Osteoblast (primary cell): ENCODE results near the gene ARF3. TPM values are rescaled to one million over a fixed set of nuclear protein-coding genes. Genes with fewer than 3 reads are reported as not detected.
A peak's percentile ranks its signal among the peaks of the same experiment; 100 is the strongest.

Experiments used
- DNase-seq: peaks from one replicate; pipeline ENCODE4 v3.0.0; 2011; ENCODE audit warnings: low spot score, mixed read lengths; ENCODE audit not compliant: insufficient read length; ENCODE audit errors: missing footprints
- H2AFZ ChIP-seq: 2 replicates; pipeline ENCODE4 v1.6.0; 2011; ENCODE audit warnings: mild to moderate bottlenecking, low read length
- H3K27ac ChIP-seq: 2 replicates; pipeline ENCODE4 v1.5.1; 2011; ENCODE audit warnings: mild to moderate bottlenecking, low read depth, low read length, moderate library complexity
- H3K27me3 ChIP-seq: 2 replicates; pipeline ENCODE4 v1.6.0; 2012; ENCODE audit warnings: mild to moderate bottlenecking, control low read depth, inconsistent platforms, low read length, moderate library complexity; ENCODE audit not compliant: insufficient read depth
- H3K36me3 ChIP-seq: 2 replicates; pipeline ENCODE4 v1.5.1; 2011; ENCODE audit warnings: mild to moderate bottlenecking, low read length, control low read depth, moderate library complexity; ENCODE audit not compliant: insufficient read depth
- H3K4me1 ChIP-seq: 2 replicates; pipeline ENCODE4 v1.5.1; 2011; ENCODE audit warnings: mild to moderate bottlenecking, low read length, control low read depth, moderate library complexity; ENCODE audit not compliant: insufficient read depth
- H3K4me2 ChIP-seq: 2 replicates; pipeline ENCODE4 v1.6.0; 2011; ENCODE audit warnings: mild to moderate bottlenecking, low read length; ENCODE audit not compliant: insufficient read depth
- H3K4me3 ChIP-seq: fragments of 200-600 bp; sonication (generic); 3 replicates; pipeline ENCODE4 v1.5.1; 2012; ENCODE audit warnings: mild to moderate bottlenecking, low read length, inconsistent platforms; ENCODE audit not compliant: insufficient read depth
- H3K79me2 ChIP-seq: 2 replicates; pipeline ENCODE4 v1.6.0; 2012; ENCODE audit warnings: mild to moderate bottlenecking, low read length, control low read depth, inconsistent platforms; ENCODE audit not compliant: insufficient read depth
- H3K9me3 ChIP-seq: 2 replicates; pipeline ENCODE4 v1.5.1; 2011; ENCODE audit warnings: low read depth, low read length, control low read depth
- H4K20me1 ChIP-seq: 2 replicates; pipeline ENCODE4 v1.6.0; 2012; ENCODE audit warnings: mild to moderate bottlenecking, low read length, control low read depth; ENCODE audit not compliant: insufficient read depth
- total RNA-seq: library from RNA; depleted of rRNA; stranded (reverse); fragments of >200 nt; gene quantifications from 2 replicates; pipeline ENCODE4 v1.2.3, GENCODE V29; 2012
- TF ChIP-seq, protein P1 (sequence below): IDR thresholded peaks from 2 replicates; pipeline ENCODE4 v1.5.1; 2011; ENCODE audit warnings: mild to moderate bottlenecking, low read depth, low read length, moderate library complexity; ENCODE audit errors: extremely low read depth

The ARF3 gene
- total RNA-seq, 1 donor, result 53.9 TPM

DNA sequence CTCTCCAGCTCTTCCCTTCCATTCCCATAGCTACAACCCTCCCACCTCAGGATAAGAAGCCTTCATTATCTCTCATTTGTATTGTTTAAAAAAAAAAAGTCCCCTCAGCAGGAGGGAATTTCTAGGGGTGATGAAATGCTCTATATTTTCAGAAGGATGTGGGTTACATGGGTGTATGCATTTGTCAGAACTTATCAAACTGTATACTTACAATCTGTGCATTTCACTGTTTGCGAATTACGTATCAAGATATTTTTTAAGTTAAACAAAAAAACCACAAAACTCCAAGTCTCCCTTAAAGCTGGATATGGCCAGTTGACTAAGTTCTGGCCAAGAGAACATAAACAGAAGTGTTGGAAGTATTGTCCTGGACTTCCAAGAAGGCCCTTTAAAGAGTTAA lies 30.0 kb downstream of the ARF3 start:
- H3K9me3 ChIP-seq, result no peaks in the 10 kb centered on the region
- H3K27me3 ChIP-seq, result no peaks in the 10 kb centered on the region
- H3K4me1 ChIP-seq, result peaks cover 13% of the 10 kb centered on the region
- peaks cover 7% of the 10 kb centered on the region for H4K20me1 ChIP-seq
- H3K4me3 ChIP-seq, result no peak overlapping the region
- TF ChIP-seq, protein P1, sequence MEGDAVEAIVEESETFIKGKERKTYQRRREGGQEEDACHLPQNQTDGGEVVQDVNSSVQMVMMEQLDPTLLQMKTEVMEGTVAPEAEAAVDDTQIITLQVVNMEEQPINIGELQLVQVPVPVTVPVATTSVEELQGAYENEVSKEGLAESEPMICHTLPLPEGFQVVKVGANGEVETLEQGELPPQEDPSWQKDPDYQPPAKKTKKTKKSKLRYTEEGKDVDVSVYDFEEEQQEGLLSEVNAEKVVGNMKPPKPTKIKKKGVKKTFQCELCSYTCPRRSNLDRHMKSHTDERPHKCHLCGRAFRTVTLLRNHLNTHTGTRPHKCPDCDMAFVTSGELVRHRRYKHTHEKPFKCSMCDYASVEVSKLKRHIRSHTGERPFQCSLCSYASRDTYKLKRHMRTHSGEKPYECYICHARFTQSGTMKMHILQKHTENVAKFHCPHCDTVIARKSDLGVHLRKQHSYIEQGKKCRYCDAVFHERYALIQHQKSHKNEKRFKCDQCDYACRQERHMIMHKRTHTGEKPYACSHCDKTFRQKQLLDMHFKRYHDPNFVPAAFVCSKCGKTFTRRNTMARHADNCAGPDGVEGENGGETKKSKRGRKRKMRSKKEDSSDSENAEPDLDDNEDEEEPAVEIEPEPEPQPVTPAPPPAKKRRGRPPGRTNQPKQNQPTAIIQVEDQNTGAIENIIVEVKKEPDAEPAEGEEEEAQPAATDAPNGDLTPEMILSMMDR, result no peak
- no peak overlapping the region for H3K27ac ChIP-seq
- H2AFZ ChIP-seq, result no peak overlapping the region
- peaks cover 9% of the 10 kb centered on the region for H3K79me2 ChIP-seq
- no peak overlapping the region for H3K4me2 ChIP-seq
- no peak for DNase-seq
- H3K36me3 ChIP-seq, result peaks cover 40% of the 10 kb centered on the region

DNA sequence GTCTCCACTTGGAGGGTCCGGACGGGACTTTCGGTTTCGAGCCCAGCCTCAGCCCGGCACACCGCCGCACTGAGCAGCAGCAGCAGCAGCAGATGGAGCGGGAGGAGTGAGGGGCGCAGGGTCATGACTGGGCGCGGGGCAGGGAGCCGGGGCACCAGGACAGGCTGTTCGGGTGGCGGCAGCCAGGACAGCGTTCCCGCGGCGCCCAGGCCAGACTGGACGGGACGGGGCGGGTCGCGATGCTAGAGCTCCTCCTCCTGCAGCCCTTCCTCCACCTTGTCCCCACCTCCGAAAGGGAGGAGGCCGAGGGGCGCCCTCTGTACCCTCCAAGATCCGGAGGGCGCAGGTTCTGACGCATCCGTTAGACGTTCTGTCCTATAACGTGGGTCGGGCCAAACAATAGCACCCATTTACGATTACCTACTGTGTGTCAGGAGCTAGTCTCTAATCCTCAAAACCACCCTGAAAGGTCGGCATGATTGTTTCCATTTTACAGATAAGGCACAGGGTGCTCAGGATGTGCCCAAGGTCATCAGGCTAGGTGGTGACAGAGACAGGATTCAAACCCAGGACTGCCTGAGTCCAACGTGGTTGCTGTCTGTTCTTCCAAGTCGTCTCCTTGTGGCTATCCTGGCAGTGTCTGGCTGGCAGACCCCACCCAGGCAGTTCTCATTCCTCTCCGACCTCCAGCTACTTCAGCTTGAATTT lies 31.8 kb downstream of the ARF3 start, which contains the start of gene FKBP11:
FKBP11 (minus strand) TSS at position 189 of the 708 bp plus-strand sequence; CDS start at position 125, 64 bp downstream.
- Histone ChIP-seq H4K20me1 (peaks cover 4% of the 10 kb centered on the region), H3K79me2 (peaks cover 8% of the 10 kb centered on the region), H3K4me3 (peak within 1 kb of the TSS; percentile 94), H3K27me3 (no peaks in the 10 kb centered on the region), H3K4me1 (peaks cover 13% of the 10 kb centered on the region), H3K9me3 (no peaks in the 10 kb centered on the region), H3K27ac (peak within 1 kb of the TSS; percentile 81), H3K4me2 (peak within 1 kb of the TSS; percentile 96), H3K36me3 (peaks cover 36% of the 10 kb centered on the region), H2AFZ (peak within 1 kb of the TSS; percentile 76)
- TF ChIP-seq, protein P1, result no peak
- DNase-seq, result peak; percentile 94

DNA sequence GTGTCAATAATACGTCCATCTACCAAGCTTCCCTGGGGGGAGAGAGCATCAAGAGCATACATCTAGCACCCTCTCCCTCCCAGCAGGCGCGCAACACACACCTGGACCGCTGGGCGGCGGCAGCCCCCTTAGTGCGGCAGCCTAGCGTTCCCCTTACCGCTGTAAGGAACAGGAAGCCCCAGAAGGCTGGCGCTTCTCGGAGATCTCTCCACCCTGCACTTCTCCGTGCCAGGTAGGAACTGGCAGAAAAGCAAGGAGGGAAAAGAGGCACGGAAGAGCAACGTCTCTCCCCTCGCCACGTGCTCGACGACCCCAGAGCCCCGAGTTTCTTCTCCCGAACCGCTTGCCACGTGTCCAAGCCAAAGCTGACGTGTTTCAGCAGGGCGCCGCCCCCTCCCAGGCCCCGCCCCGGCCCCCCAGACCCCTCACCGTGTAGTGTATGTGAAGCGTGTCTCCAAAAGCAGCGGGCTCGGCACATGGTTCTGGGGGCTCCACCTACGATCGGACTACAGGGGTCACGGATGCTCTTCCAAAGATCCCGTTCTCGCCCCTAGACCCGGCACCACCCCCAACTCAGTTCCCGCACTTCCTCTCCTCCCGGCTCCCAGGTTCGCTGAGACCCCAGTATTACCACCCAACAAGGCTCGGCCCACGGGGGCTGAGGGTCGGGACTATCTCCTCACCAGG lies 32.5 kb downstream of the ARF3 start:
- peak overlapping the region; percentile 81 for H3K27ac ChIP-seq
- H3K4me1 ChIP-seq, result peaks cover 13% of the 10 kb centered on the region
- TF ChIP-seq, protein P1, result peak; percentile 34
- H3K4me3 ChIP-seq, result peak overlapping the region; percentile 94
- H3K36me3 ChIP-seq, result peaks cover 31% of the 10 kb centered on the region
- DNase-seq, result peak; percentile 91
- H2AFZ ChIP-seq, result peak overlapping the region; percentile 76
- peaks cover 8% of the 10 kb centered on the region for H3K79me2 ChIP-seq
- peak overlapping the region; percentile 96 for H3K4me2 ChIP-seq
- no peaks in the 10 kb centered on the region for H3K27me3 ChIP-seq
- H3K9me3 ChIP-seq, result no peaks in the 10 kb centered on the region
- H4K20me1 ChIP-seq, result peaks cover 4% of the 10 kb centered on the region

DNA sequence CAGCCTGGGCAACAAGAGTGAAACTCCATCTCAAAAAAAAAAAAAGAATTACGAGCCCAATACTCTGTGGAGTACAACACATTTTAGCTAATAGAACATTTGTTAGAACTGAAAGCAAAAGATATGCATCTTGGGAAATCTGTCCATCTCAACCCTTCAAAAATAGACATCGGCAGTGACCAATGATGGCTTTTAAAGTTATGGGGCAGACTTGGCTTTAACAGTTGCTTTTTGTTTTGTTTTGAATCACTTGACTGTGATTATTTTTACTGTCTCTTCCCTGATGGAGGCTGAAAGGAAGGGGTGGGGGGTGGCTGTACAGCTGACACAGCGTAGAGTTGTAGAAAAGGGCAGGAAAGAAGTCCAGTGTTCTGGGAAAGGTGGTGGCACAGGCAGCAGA lies 34.2 kb downstream of the ARF3 start:
- Histone ChIP-seq H3K4me2 (no peak overlapping the region), H3K36me3 (peaks cover 27% of the 10 kb centered on the region), H3K79me2 (peaks cover 8% of the 10 kb centered on the region), H3K9me3 (no peaks in the 10 kb centered on the region), H4K20me1 (peaks cover 4% of the 10 kb centered on the region), H2AFZ (no peak overlapping the region), H3K4me1 (peaks cover 13% of the 10 kb centered on the region), H3K27me3 (no peaks in the 10 kb centered on the region), H3K27ac (no peak overlapping the region), H3K4me3 (no peak overlapping the region)
- DNase-seq, result peak; percentile 59
- TF ChIP-seq, protein P1, result no peak
